HEK293 (cell line): ENCODE results near the gene UPK3BL2.
"Not testable (repeated sequence)": the region's sequence is repeated elsewhere in the genome, so short reads cannot be mapped to it uniquely, and the experiment has no call there.

Experiments
- CTCF ChIA-PET: fragments of 350-600 bp; formaldehyde crosslinking; extraction: SDS; loops from one replicate; lab custom pipeline; 2021; ENCODE audit warnings: antibody characterized with exemption; lab: Yijun Ruan, JAX
- POLR2A ChIA-PET: fragments of 300-600 bp; formaldehyde crosslinking; extraction: SDS; loops from one replicate; lab custom pipeline; 2020; ENCODE audit warnings: antibody characterized with exemption, inconsistent platforms; lab: Yijun Ruan, JAX
- H3K27ac ChIP-seq: fragments of 200-500 bp; sonication (Bioruptor generic); 2 replicates; pipeline ENCODE4 v1.5.1; 2014; ENCODE audit warnings: low read depth, low read length, control low read depth, inconsistent platforms; ENCODE audit errors: extremely low read depth
- H3K36me3 ChIP-seq, 2 experiments: fragments of 200-500 bp in 1 of 2; sonication (Bioruptor generic) in 1 of 2; 1 replicate in 1 of 2; 2 replicates in 1 of 2; pipeline ENCODE4 v1.5.1; 2014 to 2017; ENCODE audit warnings: inconsistent platforms in 2 of 2, low read length in 2 of 2; ENCODE audit not compliant: control insufficient read depth in 2 of 2, insufficient read depth in 1 of 2
- H3K4me1 ChIP-seq: fragments of 200-500 bp; sonication (Bioruptor generic); 2 replicates; pipeline ENCODE4 v1.5.1; 2014; ENCODE audit warnings: mild to moderate bottlenecking, low read length, inconsistent platforms; ENCODE audit not compliant: control insufficient read depth, insufficient read depth
- H3K4me3 ChIP-seq: 2 replicates; pipeline ENCODE4 v1.5.1; 2011; ENCODE audit warnings: low read depth, mild to moderate bottlenecking, control low read depth, low read length, moderate library complexity
- H3K9me3 ChIP-seq: fragments of 200-500 bp; sonication (Bioruptor generic); 2 replicates; pipeline ENCODE4 v1.5.1; 2014; ENCODE audit warnings: low read depth, low read length, inconsistent platforms; ENCODE audit not compliant: control insufficient read depth, insufficient read depth

Gene UPK3BL2

GRCh38 chr7:102503141-102503540, 40.4 kb downstream of the UPK3BL2 start:
- H3K27ac ChIP-seq, H3K9me3 ChIP-seq, POLR2A ChIA-PET, CTCF ChIA-PET, H3K4me1 ChIP-seq, H3K36me3 ChIP-seq, H3K4me3 ChIP-seq: not testable (repeated sequence)

DNA sequence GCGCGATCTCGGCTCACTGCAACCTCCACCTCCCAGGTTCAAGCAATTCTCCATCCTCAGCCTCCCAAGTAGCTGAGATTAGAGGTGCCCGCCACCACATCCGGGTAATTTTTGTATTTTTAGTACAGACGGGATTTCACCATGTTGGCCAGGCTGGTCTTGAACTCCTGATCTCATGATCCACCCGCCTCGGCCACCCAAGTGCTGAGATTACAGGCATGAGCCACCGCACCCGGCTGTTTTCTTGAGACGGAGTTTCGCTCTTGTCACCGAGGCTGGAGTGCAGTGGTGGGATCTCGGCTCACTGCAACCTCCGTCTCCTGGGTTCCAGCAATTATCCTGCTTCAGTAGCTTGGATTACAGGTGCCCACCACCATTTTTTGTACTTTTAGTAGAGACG, 45.2 kb downstream of the UPK3BL2 start:
- H3K4me3 ChIP-seq, H3K9me3 ChIP-seq, POLR2A ChIA-PET, H3K36me3 ChIP-seq, CTCF ChIA-PET, H3K4me1 ChIP-seq, H3K27ac ChIP-seq: not testable (repeated sequence)

GRCh38 chr7:102497308-102497707, 46.2 kb downstream of the UPK3BL2 start:
- CTCF ChIA-PET, H3K27ac ChIP-seq, H3K36me3 ChIP-seq, H3K9me3 ChIP-seq, H3K4me3 ChIP-seq, POLR2A ChIA-PET, H3K4me1 ChIP-seq: not testable (repeated sequence)

DNA sequence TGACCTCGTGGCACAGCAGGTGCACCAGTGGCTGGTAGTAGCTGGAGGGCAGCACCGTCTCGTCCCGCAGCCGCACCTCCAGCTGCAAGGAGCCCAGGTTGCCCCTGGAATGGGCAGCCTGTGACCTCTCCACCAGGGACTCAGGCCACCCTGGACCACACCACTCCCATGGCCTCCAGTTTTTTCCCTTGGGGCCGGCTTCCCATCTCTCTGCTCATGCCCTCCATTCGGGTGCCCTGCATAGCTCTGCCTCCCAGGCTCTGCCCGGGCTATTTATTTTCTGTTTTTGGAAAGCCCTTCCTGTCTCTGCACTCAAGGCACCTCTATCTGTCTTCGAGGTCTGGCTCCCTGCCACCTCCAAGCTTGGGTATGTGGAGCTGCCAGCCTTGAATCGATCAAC, 46.6 kb downstream of the UPK3BL2 start:
- CTCF ChIA-PET, POLR2A ChIA-PET: not testable (repeated sequence)

DNA sequence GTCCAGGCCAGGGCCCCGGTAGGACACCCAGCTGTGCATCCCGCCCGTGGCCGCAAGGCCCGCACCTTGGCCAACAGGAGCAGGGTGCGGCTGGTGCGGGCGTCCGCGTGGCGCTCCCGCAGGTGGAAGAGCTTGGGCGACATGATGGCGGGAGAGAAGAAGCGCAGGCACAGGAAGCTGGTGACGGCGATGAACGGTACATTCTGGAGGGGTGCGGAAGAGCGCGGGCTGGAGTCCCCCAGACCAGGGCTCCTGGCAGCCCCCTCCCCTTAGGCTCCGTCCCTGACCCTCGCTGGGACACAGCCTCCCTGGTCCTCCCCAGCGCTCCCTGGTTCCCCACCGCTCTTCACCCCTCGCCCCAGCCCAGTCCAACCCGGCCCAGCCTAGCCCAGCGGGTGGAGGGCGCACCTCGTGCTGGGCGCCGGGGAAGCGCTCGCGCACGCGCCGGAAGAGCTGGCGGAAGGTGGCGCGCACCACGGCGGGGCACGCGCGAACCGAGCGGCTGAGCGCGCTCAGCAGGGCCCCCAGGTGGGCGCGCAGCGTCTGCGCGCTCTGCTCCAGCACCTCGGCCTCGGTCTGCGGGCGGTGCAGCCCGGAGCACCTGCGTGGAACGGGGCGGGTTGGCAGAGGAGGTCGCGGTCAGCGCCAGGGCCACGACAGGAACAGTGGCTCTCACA, 48.9 kb downstream of the UPK3BL2 start:
- H3K27ac ChIP-seq, POLR2A ChIA-PET, H3K36me3 ChIP-seq, H3K4me1 ChIP-seq, H3K4me3 ChIP-seq, CTCF ChIA-PET, H3K9me3 ChIP-seq: not testable (repeated sequence)

More for the DNA sequence above, 46.6 kb downstream of the UPK3BL2 start:
- not testable (repeated sequence) for H3K36me3 ChIP-seq, H3K27ac ChIP-seq, H3K4me3 ChIP-seq, H3K4me1 ChIP-seq, H3K9me3 ChIP-seq

- H3K27ac ChIP-seq, H3K4me1 ChIP-seq, H3K4me3 ChIP-seq, CTCF ChIA-PET, H3K9me3 ChIP-seq, H3K36me3 ChIP-seq, POLR2A ChIA-PET: not testable (repeated sequence)
Measured at GRCh38 chr7:102494026-102494425, 49.5 kb downstream of the UPK3BL2 start.

DNA sequence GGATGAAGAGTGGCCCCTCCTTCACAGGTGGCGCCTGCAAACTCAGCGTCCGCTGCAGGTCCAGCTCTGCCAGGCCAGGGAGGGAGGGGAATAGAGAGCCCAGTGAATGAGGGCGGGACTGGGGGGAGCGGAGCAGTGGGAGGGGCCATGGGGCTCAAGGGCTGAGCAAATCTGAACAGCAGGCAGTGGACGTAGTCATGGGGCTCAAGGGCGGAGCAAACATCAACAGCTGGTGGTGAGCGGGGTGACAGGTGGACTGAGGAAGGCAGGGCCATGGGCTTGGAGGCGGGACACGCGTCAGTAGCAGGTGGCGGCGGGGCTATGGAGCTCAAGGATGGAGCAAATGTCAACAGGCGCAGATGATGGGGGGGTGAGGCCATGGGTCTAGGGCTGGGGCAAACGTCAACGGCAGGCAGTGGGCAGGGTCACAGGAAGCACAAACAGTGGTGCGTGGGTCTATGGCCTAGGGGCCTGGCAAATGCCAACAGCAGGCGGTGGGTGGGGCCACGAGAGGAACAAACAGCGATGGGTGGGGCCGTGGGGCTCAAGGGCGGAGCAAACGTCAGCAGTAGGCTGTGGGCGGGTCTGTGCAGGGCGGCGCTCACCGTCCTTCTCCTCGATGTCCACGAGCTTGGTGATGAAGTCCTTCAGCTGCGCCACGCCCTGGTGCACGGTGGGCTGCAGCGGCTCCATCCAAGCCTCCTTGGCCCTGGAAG, 50.1 kb downstream of the UPK3BL2 start:
- CTCF ChIA-PET, H3K36me3 ChIP-seq, H3K27ac ChIP-seq: not testable (repeated sequence)

GRCh38 chr7:102490529-102491075, 52.9 kb downstream of the UPK3BL2 start:
- H3K27ac ChIP-seq, H3K9me3 ChIP-seq, H3K4me1 ChIP-seq, H3K4me3 ChIP-seq, CTCF ChIA-PET, POLR2A ChIA-PET, H3K36me3 ChIP-seq: not testable (repeated sequence)

More for the DNA sequence above, 50.1 kb downstream of the UPK3BL2 start:
- H3K4me1 ChIP-seq, H3K4me3 ChIP-seq, H3K9me3 ChIP-seq, POLR2A ChIA-PET: not testable (repeated sequence)
